Endothelial cell of umbilical vein (primary cell): ENCODE results near the gene EPB41L2. TPM values are rescaled to one million over a fixed set of nuclear protein-coding genes. Genes with fewer than 3 reads are reported as not detected.

Source experiments
- BruUV-seq: library from RNA; stranded (reverse); fragments of 400-500 nt; replicated peaks from 2 replicates; lab custom pipeline; 2021; lab: Mats Ljungman, UMichigan
- CTCF ChIA-PET: fragments of 300-600, 350-600 bp; sonication (Branson Sonifier 250); formaldehyde crosslinking; loops from one replicate; lab custom pipeline; 2021; ENCODE audit warnings: antibody characterized with exemption, inconsistent platforms; lab: Charles Lee
- POLR2A ChIA-PET: fragments of 300-600, 350-600 bp; sonication (Branson Sonifier 250); formaldehyde crosslinking; loops from one replicate; lab custom pipeline; 2021; ENCODE audit warnings: antibody characterized with exemption, inconsistent platforms; lab: Charles Lee
- DNase-seq: peaks from one replicate; pipeline ENCODE4 v3.0.0-alpha.2; 2011; ENCODE audit warnings: low read depth, low spot score
- FAIRE-seq: peaks from 2 replicates; lab custom pipeline; 2011; peaks lifted over from hg19 to GRCh38; lab: Jason Lieb, UNC
- H2AFZ ChIP-seq: 2 replicates; pipeline ENCODE4 v1.6.0; 2012; ENCODE audit warnings: low read depth, low read length, control low read depth, inconsistent platforms
- H3K27ac ChIP-seq: 2 replicates; pipeline ENCODE4 v1.5.1; 2011; ENCODE audit warnings: low read depth, mild to moderate bottlenecking, control low read depth, low read length, moderate library complexity; ENCODE audit not compliant: insufficient read depth
- H3K27me3 ChIP-seq, 2 experiments: 2 replicates each; pipeline versions ENCODE4 v1.6.0 to v1.6.1; 2011; ENCODE audit warnings: low read length in 2 of 2, mixed read lengths in 1 of 2; ENCODE audit not compliant: control insufficient read depth in 2 of 2, insufficient read depth in 2 of 2
- H3K36me3 ChIP-seq, 2 experiments: 2 replicates in 1 of 2; 3 replicates in 1 of 2; pipeline ENCODE4 v1.5.1; 2011; ENCODE audit warnings: low read length in 2 of 2, mild to moderate bottlenecking in 1 of 2, moderate library complexity in 1 of 2; ENCODE audit not compliant: control insufficient read depth in 2 of 2, insufficient read depth in 2 of 2; ENCODE audit errors: extremely low read depth in 1 of 2
- H3K4me1 ChIP-seq: 3 replicates; pipeline ENCODE4 v1.5.1; 2011; ENCODE audit warnings: mild to moderate bottlenecking, low read length; ENCODE audit not compliant: control insufficient read depth, insufficient read depth; ENCODE audit errors: extremely low read depth
- H3K4me2 ChIP-seq: 2 replicates; pipeline ENCODE4 v1.6.1; 2011; ENCODE audit warnings: low read length, control low read depth, mixed read lengths; ENCODE audit not compliant: insufficient read depth
- H3K4me3 ChIP-seq, 3 experiments: fragments of 200-600 bp in 1 of 3; sonication (generic), shearing (Covaris generic) in 1 of 3; replicated peaks in 1 of 3; 2 replicates each; pipeline ENCODE4 v1.5.1; 2011 to 2016; ENCODE audit warnings: control low read depth in 3 of 3, low read length in 3 of 3, mild to moderate bottlenecking in 2 of 3, inconsistent platforms in 1 of 3, low read depth in 1 of 3, moderate library complexity in 1 of 3; ENCODE audit not compliant: insufficient read depth in 1 of 3
- H3K79me2 ChIP-seq: 2 replicates; pipeline ENCODE4 v1.6.0; 2012; ENCODE audit warnings: low read length, inconsistent platforms; ENCODE audit not compliant: control insufficient read depth, insufficient read depth
- H3K9ac ChIP-seq: replicated peaks from 2 replicates; pipeline ENCODE3; 2011; ENCODE audit warnings: low read length, control low read depth; ENCODE audit not compliant: insufficient read depth; ENCODE audit errors: extremely low read depth
- H3K9me1 ChIP-seq: replicated peaks from 3 replicates; pipeline ENCODE4 v1.6.0; 2011; ENCODE audit warnings: mild to moderate bottlenecking, low read length; ENCODE audit not compliant: control insufficient read depth, insufficient read depth; ENCODE audit errors: extremely low read depth
- H3K9me3 ChIP-seq: replicated peaks from 2 replicates; pipeline ENCODE4 v1.5.1; 2012; ENCODE audit warnings: low read length, inconsistent platforms; ENCODE audit not compliant: control insufficient read depth, insufficient read depth
- H4K20me1 ChIP-seq: replicated peaks from 2 replicates; pipeline ENCODE3; 2011; ENCODE audit warnings: mild to moderate bottlenecking, low read length; ENCODE audit not compliant: control insufficient read depth, insufficient read depth; ENCODE audit errors: extremely low read depth
- CTCF ChIP-seq, 2 donors: IDR thresholded peaks; 1 replicate in 1 of 2; 2 replicates in 1 of 2; pipeline ENCODE4 v1.5.1; 2011; ENCODE audit warnings: low read length in 2 of 2, mild to moderate bottlenecking in 2 of 2, moderate library complexity in 2 of 2, control low read depth in 1 of 2, inconsistent platforms in 1 of 2, low read depth in 1 of 2; ENCODE audit not compliant: insufficient read depth in 1 of 2; ENCODE audit errors: extremely low read depth in 1 of 2
- EZH2 ChIP-seq: IDR thresholded peaks from 2 replicates; pipeline ENCODE4 v1.6.1; 2012; ENCODE audit warnings: borderline replicate concordance, low read depth, mild to moderate bottlenecking, moderate library complexity, low read length, inconsistent platforms; ENCODE audit not compliant: severe bottlenecking
- FOS ChIP-seq: IDR thresholded peaks from 2 replicates; pipeline ENCODE4 v1.6.1; 2011; ENCODE audit warnings: mild to moderate bottlenecking, low read length, moderate library complexity, borderline replicate concordance; ENCODE audit not compliant: insufficient read depth
- GATA2 ChIP-seq: IDR thresholded peaks from 2 replicates; pipeline ENCODE4 v1.7.0; 2011; ENCODE audit warnings: low read depth, mild to moderate bottlenecking, moderate library complexity, mixed read lengths, low read length; ENCODE audit not compliant: insufficient read length, insufficient read depth
- JUN ChIP-seq: IDR thresholded peaks from 2 replicates; pipeline ENCODE4 v1.6.1; 2011; ENCODE audit warnings: borderline replicate concordance, low read depth; ENCODE audit not compliant: insufficient read length, insufficient read depth
- MAX ChIP-seq: IDR thresholded peaks from 2 replicates; pipeline ENCODE4 v1.6.1; 2011; ENCODE audit not compliant: insufficient read depth, insufficient read length
- MYC ChIP-seq: IDR thresholded peaks from one replicate; pipeline ENCODE4 v1.6.1; 2011; ENCODE audit warnings: mild to moderate bottlenecking, low read depth, low read length
- POLR2A ChIP-seq: IDR thresholded peaks from 2 replicates; pipeline ENCODE4 v1.6.1; 2012; ENCODE audit warnings: low read depth, mild to moderate bottlenecking, control low read depth, low read length
- POLR2AphosphoS5 ChIP-seq: IDR thresholded peaks from 2 replicates; pipeline ENCODE4 v1.6.1; 2012; ENCODE audit warnings: low read depth, mild to moderate bottlenecking, control low read depth, low read length, moderate library complexity; ENCODE audit not compliant: insufficient read depth
- dilution Hi-C: fragments of 300-500 bp; cut with MboI; formaldehyde crosslinking; loops from one replicate; pipeline ENCODE4 v1.15.0; 2019; ENCODE audit warnings: low sequenced_read_pairs; ENCODE audit not compliant: extremely low pct_ligation_motif_present
- intact Hi-C: fragments of 100-400 bp; cut with micrococcal nuclease; formaldehyde crosslinking; loops from one replicate; pipeline ENCODE4 v1.10.0; 2022
- polyA plus RNA-seq, 4 experiments: library from polyadenylated mRNA; depleted of rRNA in 3 of 4; stranded (reverse) in 3 of 4; unstranded in 1 of 4; fragments of >200 nt; gene quantifications; 2 replicates each; pipeline versions ENCODE4 v1.2.1 to v1.2.3, GENCODE V29; 2011 to 2012; ENCODE audit warnings: missing spikeins in 1 of 4
- total RNA-seq: library from RNA; stranded (reverse); gene quantifications from 2 replicates; pipeline ENCODE4 v1.2.3, GENCODE V29; 2021

EPB41L2 gene
- total and polyA plus RNA-seq, 2 donors (not counting 3 experiments of a cell fraction or from before 2014, with no cell fraction given), result 26.5 to 87.7 TPM

- TF ChIP-seq MYC, result no peak
- no peak for TF ChIP-seq POLR2AphosphoS5
- TF ChIP-seq EZH2, result no peak
- TF ChIP-seq POLR2A, result no peak
- TF ChIP-seq MAX, result no peak
- no peak for TF ChIP-seq GATA2
- TF ChIP-seq JUN, result no peak
- TF ChIP-seq FOS, result no peak
- TF ChIP-seq CTCF (IDR thresholded peaks at IDR 0.05; ENCODE audit: extremely low read depth in 1 of 2, insufficient read depth in 1 of 2, low read depth in 1 of 2, low read length in 2 of 2), result no peak
- H3K27ac ChIP-seq, result no peak overlapping the region
- H3K36me3 ChIP-seq, result no peaks in the 10 kb centered on the region
- H3K4me3 ChIP-seq, result no peak overlapping the region
- no peak for DNase-seq
- no peak overlapping the region for H3K4me2 ChIP-seq
- no peak overlapping the region for H3K9ac ChIP-seq
- dilution Hi-C loops, result no loop called here
- H3K27me3 ChIP-seq, result no peaks in the 10 kb centered on the region
- ChIA-PET CTCF (interaction anchor here (2.6 kb wide), 1 partner anchor 13 kb away, joined by 8 read pairs; no protein-coding TSS in a partner anchor), POLR2A (no interaction called here)
- intact Hi-C loops, result no loop called here
- FAIRE-seq, result no peak
- no TSS peak for BruUV-seq
- no peak overlapping the region for H2AFZ ChIP-seq
- no peaks in the 10 kb centered on the region for H3K9me1 ChIP-seq
- H3K9me3 ChIP-seq, result no peaks in the 10 kb centered on the region
- no peaks in the 10 kb centered on the region for H4K20me1 ChIP-seq
- no peaks in the 10 kb centered on the region for H3K4me1 ChIP-seq
- no peaks in the 10 kb centered on the region for H3K79me2 ChIP-seq
Observed at GRCh38 chr6:130831607-130832006, 231.4 kb downstream of the EPB41L2 start.
